ENCODE data around the gene ZNF385D. TPM values are rescaled to one million over a fixed set of nuclear protein-coding genes. Genes with fewer than 3 reads are reported as not detected.
"Not testable (repeated sequence)": the region's sequence is repeated elsewhere in the genome, so short reads cannot be mapped to it uniquely, and the experiment has no call there.

The ZNF385D gene
- total and polyA plus RNA-seq, 4 donors, result 12.1 to 118 (median 61.1) TPM

GRCh38 chr3:21392526-21392925 lies 358.5 kb downstream of the ZNF385D start:
- no peaks in the 10 kb centered on the region for H3K27me3 ChIP-seq (ENCODE audit: control insufficient read depth in 1 of 2, insufficient read depth in 2 of 2, low read length in 1 of 2)
- 0 to 6% methylated on average over 1 of the region's 1 CpG for WGBS, 2 donors
- H3K27ac ChIP-seq (ENCODE audit: low read depth in 1 of 2, low read length in 2 of 2), result peak overlapping the region in 1 of 2 donors; percentile 57
- no peaks in the 10 kb centered on the region for H3K9me3 ChIP-seq (ENCODE audit: control insufficient read depth, low read length)
- ATAC-seq (ENCODE audit: low FRiP score) (no peak), DNase-seq (no peak)
- intact Hi-C loops (cut with DNase I), result no loop called here
- no peak overlapping the region for H3K4me3 ChIP-seq (ENCODE audit: low read length in 2 of 2)
- no peaks in the 10 kb centered on the region for H3K36me3 ChIP-seq (ENCODE audit: control insufficient read depth in 1 of 2, insufficient read depth in 2 of 2, low read length in 1 of 2)
- H3K4me1 ChIP-seq (ENCODE audit: control insufficient read depth in 1 of 2, insufficient read depth in 2 of 2, low read length in 2 of 2), result peaks cover 0 to 3% of the 10 kb centered on the region in 2 donors

- intact Hi-C loops (cut with DNase I), result no loop called here
- Histone ChIP-seq H3K4me1 (ENCODE audit: control insufficient read depth in 1 of 2, insufficient read depth in 2 of 2, low read length in 2 of 2) (peaks cover 0 to 3% of the 10 kb centered on the region in 2 donors), H3K9me3 (ENCODE audit: control insufficient read depth, low read length) (no peaks in the 10 kb centered on the region), H3K36me3 (ENCODE audit: control insufficient read depth in 1 of 2, insufficient read depth in 2 of 2, low read length in 1 of 2) (no peaks in the 10 kb centered on the region), H3K27me3 (ENCODE audit: control insufficient read depth in 1 of 2, insufficient read depth in 2 of 2, low read length in 1 of 2) (no peaks in the 10 kb centered on the region), H3K27ac (ENCODE audit: low read depth in 1 of 2, low read length in 2 of 2) (peak overlapping the region in 1 of 2 donors; percentile 19), H3K4me3 (ENCODE audit: low read length in 2 of 2) (no peak overlapping the region)
- 0 to 8% methylated on average over 1 of the region's 1 CpG for WGBS, 2 donors
- ATAC-seq (ENCODE audit: low FRiP score), result no peak
- no peak for DNase-seq
These were observed 360.2 kb downstream of the ZNF385D start for GRCh38 chr3:21390856-21391255.

- peaks cover 0 to 3% of the 10 kb centered on the region in 2 donors for H3K4me1 ChIP-seq (ENCODE audit: control insufficient read depth in 1 of 2, insufficient read depth in 2 of 2, low read length in 2 of 2)
- H3K4me3 ChIP-seq (ENCODE audit: low read length in 2 of 2), result no peak overlapping the region
- no peak overlapping the region for H3K27ac ChIP-seq (ENCODE audit: low read depth in 1 of 2, low read length in 2 of 2)
- intact Hi-C loops (cut with DNase I), result no loop called here
- DNase-seq (no peak), ATAC-seq (ENCODE audit: low FRiP score) (no peak)
- no peaks in the 10 kb centered on the region for H3K27me3 ChIP-seq (ENCODE audit: control insufficient read depth in 1 of 2, insufficient read depth in 2 of 2, low read length in 1 of 2)
- H3K36me3 ChIP-seq (ENCODE audit: control insufficient read depth in 1 of 2, insufficient read depth in 2 of 2, low read length in 1 of 2), result no peaks in the 10 kb centered on the region
- 16 to 24% methylated on average over 3 of the region's 3 CpGs for WGBS, 2 donors
- no peaks in the 10 kb centered on the region for H3K9me3 ChIP-seq (ENCODE audit: control insufficient read depth, low read length)
These were observed 360.9 kb downstream of the ZNF385D start for GRCh38 chr3:21390136-21390535.

- DNase-seq; H3K36me3 ChIP-seq (ENCODE audit: control insufficient read depth in 1 of 2, insufficient read depth in 2 of 2, low read length in 1 of 2); H3K27me3 ChIP-seq (ENCODE audit: control insufficient read depth in 1 of 2, insufficient read depth in 2 of 2, low read length in 1 of 2); H3K4me1 ChIP-seq (ENCODE audit: control insufficient read depth in 1 of 2, insufficient read depth in 2 of 2, low read length in 2 of 2); H3K4me3 ChIP-seq (ENCODE audit: low read length in 2 of 2); intact Hi-C loops (cut with DNase I); ATAC-seq (ENCODE audit: low FRiP score); H3K27ac ChIP-seq (ENCODE audit: low read depth in 1 of 2, low read length in 2 of 2); H3K9me3 ChIP-seq (ENCODE audit: control insufficient read depth, low read length): not testable (repeated sequence)
- 90 to 94% methylated on average over 28 to 30 of the region's 30 CpGs for WGBS, 2 donors
These were observed 363.7 kb downstream of the ZNF385D start for GRCh38 chr3:21387142-21387826.

- H3K9me3 ChIP-seq (ENCODE audit: control insufficient read depth, low read length); H3K4me1 ChIP-seq (ENCODE audit: control insufficient read depth in 1 of 2, insufficient read depth in 2 of 2, low read length in 2 of 2); ATAC-seq (ENCODE audit: low FRiP score); DNase-seq; H3K27me3 ChIP-seq (ENCODE audit: control insufficient read depth in 1 of 2, insufficient read depth in 2 of 2, low read length in 1 of 2); H3K4me3 ChIP-seq (ENCODE audit: low read length in 2 of 2); H3K27ac ChIP-seq (ENCODE audit: low read depth in 1 of 2, low read length in 2 of 2); intact Hi-C loops (cut with DNase I); H3K36me3 ChIP-seq (ENCODE audit: control insufficient read depth in 1 of 2, insufficient read depth in 2 of 2, low read length in 1 of 2): not testable (repeated sequence)
- 90 to 91% methylated on average over 5 of the region's 5 CpGs for WGBS, 2 donors
These were observed 373.0 kb downstream of the ZNF385D start for GRCh38 chr3:21378036-21378435.

- intact Hi-C loops (cut with DNase I), result no loop called here
- H3K4me1 ChIP-seq (ENCODE audit: control insufficient read depth in 1 of 2, insufficient read depth in 2 of 2, low read length in 2 of 2), result no peaks in the 10 kb centered on the region
- H3K4me3 ChIP-seq (ENCODE audit: low read length in 2 of 2), result no peak overlapping the region
- no peaks in the 10 kb centered on the region for H3K9me3 ChIP-seq (ENCODE audit: control insufficient read depth, low read length)
- no peak for ATAC-seq (ENCODE audit: low FRiP score)
- no peak for DNase-seq
- H3K27me3 ChIP-seq (ENCODE audit: control insufficient read depth in 1 of 2, insufficient read depth in 2 of 2, low read length in 1 of 2), result no peaks in the 10 kb centered on the region
- H3K36me3 ChIP-seq (ENCODE audit: control insufficient read depth in 1 of 2, insufficient read depth in 2 of 2, low read length in 1 of 2), result no peaks in the 10 kb centered on the region
- H3K27ac ChIP-seq (ENCODE audit: low read depth in 1 of 2, low read length in 2 of 2), result no peak overlapping the region
These were observed 373.8 kb downstream of the ZNF385D start for GRCh38 chr3:21377071-21377769.

- H3K27ac ChIP-seq (ENCODE audit: low read depth in 1 of 2, low read length in 2 of 2), result no peak overlapping the region
- WGBS, 2 donors, result 59 to 61% methylated on average over 5 of the region's 5 CpGs
- no peaks in the 10 kb centered on the region for H3K27me3 ChIP-seq (ENCODE audit: control insufficient read depth in 1 of 2, insufficient read depth in 2 of 2, low read length in 1 of 2)
- H3K4me1 ChIP-seq (ENCODE audit: control insufficient read depth in 1 of 2, insufficient read depth in 2 of 2, low read length in 2 of 2), result no peaks in the 10 kb centered on the region
- no peak for DNase-seq
- ATAC-seq (ENCODE audit: low FRiP score), result no peak
- H3K4me3 ChIP-seq (ENCODE audit: low read length in 2 of 2), result no peak overlapping the region
- intact Hi-C loops (cut with DNase I), result no loop called here
- H3K36me3 ChIP-seq (ENCODE audit: control insufficient read depth in 1 of 2, insufficient read depth in 2 of 2, low read length in 1 of 2), result no peaks in the 10 kb centered on the region
- H3K9me3 ChIP-seq (ENCODE audit: control insufficient read depth, low read length), result no peaks in the 10 kb centered on the region
These were observed 378.7 kb downstream of the ZNF385D start for GRCh38 chr3:21372316-21372715.

All from aorta (tissue), 5 donors.